Hepatocyte (in vitro differentiated cells): ENCODE results near the gene SOX21. TPM values are rescaled to one million over a fixed set of nuclear protein-coding genes. Genes with fewer than 3 reads are reported as not detected.
"Not testable (repeated sequence)": the region's sequence is repeated elsewhere in the genome, so short reads cannot be mapped to it uniquely, and the experiment has no call there.

Experiments used
- DNase-seq: peaks from one replicate; pipeline ENCODE4 v3.0.0-alpha.2; 2016; ENCODE audit warnings: low spot score
- H2AFZ ChIP-seq: fragments of 200-600 bp; sonication (generic); 2 replicates; pipeline ENCODE4 v1.6.0; 2016; ENCODE audit warnings: antibody characterized with exemption, mild to moderate bottlenecking
- H3K27ac ChIP-seq: fragments of 200-600 bp; sonication (generic); 2 replicates; pipeline ENCODE4 v1.5.1; 2016; ENCODE audit warnings: mild to moderate bottlenecking
- H3K27me3 ChIP-seq: fragments of 200-600 bp; sonication (generic); 2 replicates; pipeline ENCODE4 v1.6.1; 2016
- H3K36me3 ChIP-seq: fragments of 200-600 bp; sonication (generic); replicated peaks from 2 replicates; pipeline ENCODE4 v1.5.1; 2016; ENCODE audit warnings: low read depth; ENCODE audit not compliant: insufficient read depth
- H3K4me1 ChIP-seq: fragments of 200-600 bp; sonication (generic); 2 replicates; pipeline ENCODE4 v1.5.1; 2016; ENCODE audit warnings: mild to moderate bottlenecking, moderate library complexity; ENCODE audit not compliant: insufficient read depth
- H3K4me2 ChIP-seq: fragments of 200-600 bp; sonication (generic); 2 replicates; pipeline ENCODE4 v1.6.0; 2016
- H3K4me3 ChIP-seq: fragments of 200-600 bp; sonication (generic); 2 replicates; pipeline ENCODE4 v1.5.1; 2016; ENCODE audit warnings: mild to moderate bottlenecking
- H3K79me2 ChIP-seq: fragments of 200-600 bp; sonication (generic); 2 replicates; pipeline ENCODE4 v1.6.0; 2017; ENCODE audit warnings: mild to moderate bottlenecking
- H3K9me2 ChIP-seq: fragments of 200-600 bp; sonication (generic); replicated peaks from 2 replicates; pipeline ENCODE4 v1.6.0; 2017; ENCODE audit warnings: mild to moderate bottlenecking; ENCODE audit not compliant: insufficient read depth
- H3K9me3 ChIP-seq: fragments of 200-600 bp; sonication (generic); 2 replicates; pipeline ENCODE4 v1.5.1; 2016; ENCODE audit warnings: low read depth, mild to moderate bottlenecking
- H4K20me1 ChIP-seq: fragments of 200-600 bp; sonication (generic); 2 replicates; pipeline ENCODE4 v1.6.0; 2016; ENCODE audit warnings: mild to moderate bottlenecking; ENCODE audit not compliant: insufficient read depth, poor library complexity, severe bottlenecking
- EZH2 ChIP-seq: fragments of 200-600 bp; sonication (generic); IDR thresholded peaks from 2 replicates; pipeline ENCODE4 v1.6.1; 2016; ENCODE audit warnings: antibody characterized with exemption, mild to moderate bottlenecking, borderline replicate concordance
- EZH2phosphoT487 ChIP-seq: fragments of 200-600 bp; sonication (generic); IDR thresholded peaks from one replicate; pipeline ENCODE4 v1.6.1; 2018; ENCODE audit warnings: antibody characterized with exemption, mild to moderate bottlenecking, low read depth, moderate library complexity; ENCODE audit not compliant: unreplicated experiment, severe bottlenecking
- WGBS: methylation state at CpG from one replicate; pipeline ENCODE4 v1.1.6; 2016; ENCODE audit warnings: low lambda C conversion rate; ENCODE audit errors: missing lambda C conversion rate; 5-methylcytosine and 5-hydroxymethylcytosine counted together
- polyA plus RNA-seq: library from polyadenylated mRNA; unstranded; fragments of >200 nt; fragmentation: Nextera tagmentation; extraction: Ambion mirVana; gene quantifications from 2 replicates; pipeline ENCODE4 v1.2.1, GENCODE V29; 2016
- total RNA-seq: library from RNA; depleted of rRNA; stranded (reverse); fragments of >200 nt; gene quantifications from 2 replicates; pipeline ENCODE4 v1.2.3, GENCODE V29; 2014
- TF ChIP-seq, protein P1 (sequence below): fragments of 200-600 bp; sonication (generic); IDR thresholded peaks from 2 replicates; pipeline ENCODE4 v1.5.1; 2016; ENCODE audit warnings: antibody characterized with exemption, mild to moderate bottlenecking; ENCODE audit not compliant: poor library complexity

The SOX21 gene
- total and polyA plus RNA-seq, 2 experiments from 2014 or later = 0.65 to 0.90 TPM

DNA sequence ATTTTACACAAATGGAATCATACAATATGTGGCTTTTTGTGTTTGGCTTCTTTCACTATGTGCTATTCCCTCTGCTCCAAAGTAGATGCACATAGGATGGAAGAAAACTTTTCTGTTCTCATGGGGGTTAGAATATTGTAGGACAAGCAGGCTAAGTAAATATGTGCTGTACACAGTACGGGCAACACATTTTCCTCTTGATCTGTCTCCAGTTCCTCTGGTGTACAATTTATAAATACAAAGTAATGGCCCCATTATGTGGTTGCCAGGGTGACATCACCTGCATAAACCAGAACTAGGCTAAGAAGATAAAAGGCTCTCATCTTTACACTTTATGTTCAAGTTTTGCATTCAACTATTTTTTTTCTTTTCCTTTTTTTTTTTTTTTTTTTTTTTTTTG is 41.0 kb upstream of the SOX21 start:
- H3K4me1 ChIP-seq = no peaks in the 10 kb centered on the region

GRCh38 chr13:94749162-94749561 is 36.8 kb upstream of the SOX21 start:
- Histone ChIP-seq H3K27ac (no peak overlapping the region), H3K4me2 (no peak overlapping the region), H4K20me1 (no peaks in the 10 kb centered on the region), H3K79me2 (no peaks in the 10 kb centered on the region), H3K4me3 (no peak overlapping the region), H3K9me2 (no peaks in the 10 kb centered on the region), H3K4me1 (no peaks in the 10 kb centered on the region), H2AFZ (no peak overlapping the region), H3K9me3 (no peaks in the 10 kb centered on the region), H3K27me3 (no peaks in the 10 kb centered on the region), H3K36me3 (no peaks in the 10 kb centered on the region)
- 57% methylated on average over 1 of the region's 1 CpG for WGBS
- TF ChIP-seq EZH2phosphoT487 = no peak
- TF ChIP-seq EZH2 = no peak
- TF ChIP-seq, protein P1, sequence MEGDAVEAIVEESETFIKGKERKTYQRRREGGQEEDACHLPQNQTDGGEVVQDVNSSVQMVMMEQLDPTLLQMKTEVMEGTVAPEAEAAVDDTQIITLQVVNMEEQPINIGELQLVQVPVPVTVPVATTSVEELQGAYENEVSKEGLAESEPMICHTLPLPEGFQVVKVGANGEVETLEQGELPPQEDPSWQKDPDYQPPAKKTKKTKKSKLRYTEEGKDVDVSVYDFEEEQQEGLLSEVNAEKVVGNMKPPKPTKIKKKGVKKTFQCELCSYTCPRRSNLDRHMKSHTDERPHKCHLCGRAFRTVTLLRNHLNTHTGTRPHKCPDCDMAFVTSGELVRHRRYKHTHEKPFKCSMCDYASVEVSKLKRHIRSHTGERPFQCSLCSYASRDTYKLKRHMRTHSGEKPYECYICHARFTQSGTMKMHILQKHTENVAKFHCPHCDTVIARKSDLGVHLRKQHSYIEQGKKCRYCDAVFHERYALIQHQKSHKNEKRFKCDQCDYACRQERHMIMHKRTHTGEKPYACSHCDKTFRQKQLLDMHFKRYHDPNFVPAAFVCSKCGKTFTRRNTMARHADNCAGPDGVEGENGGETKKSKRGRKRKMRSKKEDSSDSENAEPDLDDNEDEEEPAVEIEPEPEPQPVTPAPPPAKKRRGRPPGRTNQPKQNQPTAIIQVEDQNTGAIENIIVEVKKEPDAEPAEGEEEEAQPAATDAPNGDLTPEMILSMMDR = no peak
- DNase-seq = no peak

More for the DNA sequence above, 41.0 kb upstream of the SOX21 start:
- H3K79me2 ChIP-seq = no peaks in the 10 kb centered on the region
- H3K4me3 ChIP-seq = no peak overlapping the region
- no peaks in the 10 kb centered on the region for H3K9me3 ChIP-seq
- no peak for DNase-seq
- no peaks in the 10 kb centered on the region for H3K27me3 ChIP-seq
- no peaks in the 10 kb centered on the region for H4K20me1 ChIP-seq
- WGBS = 81% methylated on average over 1 of the region's 1 CpG
- TF ChIP-seq, protein P1 = no peak
- TF ChIP-seq EZH2phosphoT487 (no peak), EZH2 (no peak)
- no peaks in the 10 kb centered on the region for H3K9me2 ChIP-seq
- H3K4me2 ChIP-seq = no peak overlapping the region
- H3K36me3 ChIP-seq = no peaks in the 10 kb centered on the region
- H2AFZ ChIP-seq = no peak overlapping the region
- no peak overlapping the region for H3K27ac ChIP-seq

- no peaks in the 10 kb centered on the region for H3K36me3 ChIP-seq
- no peak for TF ChIP-seq EZH2
- no peak for TF ChIP-seq EZH2phosphoT487
- TF ChIP-seq, protein P1 = no peak
- H3K9me3 ChIP-seq = no peaks in the 10 kb centered on the region
- H3K79me2 ChIP-seq = no peaks in the 10 kb centered on the region
- no peaks in the 10 kb centered on the region for H4K20me1 ChIP-seq
- H3K4me1 ChIP-seq = no peaks in the 10 kb centered on the region
- H3K27me3 ChIP-seq = no peaks in the 10 kb centered on the region
- no peak overlapping the region for H2AFZ ChIP-seq
- no peak overlapping the region for H3K4me3 ChIP-seq
- no peaks in the 10 kb centered on the region for H3K9me2 ChIP-seq
- no peak for DNase-seq
- no peak overlapping the region for H3K27ac ChIP-seq
- H3K4me2 ChIP-seq = no peak overlapping the region
- WGBS = 88% methylated on average over 4 of the region's 4 CpGs
These were observed 26.9 kb upstream of the SOX21 start for GRCh38 chr13:94739235-94739634.

- WGBS = 95% methylated on average over 3 of the region's 3 CpGs
- H3K79me2 ChIP-seq = no peaks in the 10 kb centered on the region
- H3K9me3 ChIP-seq = no peaks in the 10 kb centered on the region
- no peaks in the 10 kb centered on the region for H3K27me3 ChIP-seq
- DNase-seq = no peak
- no peaks in the 10 kb centered on the region for H4K20me1 ChIP-seq
- TF ChIP-seq EZH2phosphoT487 = no peak
- TF ChIP-seq, protein P1 = no peak
- no peak for TF ChIP-seq EZH2
- H3K9me2 ChIP-seq = no peaks in the 10 kb centered on the region
- no peak overlapping the region for H3K4me3 ChIP-seq
- H3K36me3 ChIP-seq = no peaks in the 10 kb centered on the region
- H3K27ac ChIP-seq = no peak overlapping the region
- H2AFZ ChIP-seq = no peak overlapping the region
- no peaks in the 10 kb centered on the region for H3K4me1 ChIP-seq
- H3K4me2 ChIP-seq = no peak overlapping the region
These were observed 18.7 kb upstream of the SOX21 start for GRCh38 chr13:94731028-94731427.

DNA sequence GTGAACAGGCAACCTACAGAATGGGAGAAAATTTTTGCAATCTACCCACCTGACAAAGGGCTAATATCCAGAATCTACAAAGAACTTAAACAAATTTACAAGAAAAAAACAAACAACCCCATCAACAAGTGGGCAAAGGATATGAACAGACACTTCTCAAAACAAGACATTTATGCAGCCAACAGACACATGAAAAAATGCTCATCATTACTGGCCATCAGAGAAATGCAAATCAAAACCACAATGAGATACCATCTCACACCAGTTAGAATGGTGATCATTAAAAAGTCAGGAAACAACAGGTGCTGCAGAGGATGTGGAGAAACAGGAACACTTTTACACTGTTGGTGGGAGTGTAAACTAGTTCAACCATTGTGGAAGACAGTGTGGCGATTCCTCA is 17.6 kb upstream of the SOX21 start:
- DNase-seq, H3K79me2 ChIP-seq, H3K27me3 ChIP-seq, H3K9me2 ChIP-seq, H3K27ac ChIP-seq, H3K4me1 ChIP-seq, H2AFZ ChIP-seq, H3K4me3 ChIP-seq, H3K4me2 ChIP-seq, H4K20me1 ChIP-seq, H3K36me3 ChIP-seq, H3K9me3 ChIP-seq: not testable (repeated sequence)
- 87% methylated on average over 1 of the region's 1 CpG for WGBS
